A549 (cell line): ENCODE measurements around the gene LRRC19. TPM values are rescaled to one million over a fixed set of nuclear protein-coding genes. Genes with fewer than 3 reads are reported as not detected.

ENCODE experiments used
- ATAC-seq, 2 experiments: fragments of 200-7000 bp in 1 of 2; fragments of >200 bp in 1 of 2; cut with Nextera tagmentation in 1 of 2; cut with Tn5 transposase in 1 of 2; 3 replicates each; pipeline versions ENCODE4 v1.8.0 to v1.9.1; 2018 to 2020; ENCODE audit warnings: mild to moderate bottlenecking in 1 of 2, moderate library complexity in 1 of 2
- CTCF ChIA-PET: fragments of 300-600 bp; sonication (Branson Sonifier 250); formaldehyde crosslinking; extraction: SDS; loops from one replicate; lab custom pipeline; 2021; ENCODE audit warnings: antibody characterized with exemption, inconsistent platforms; lab: Yijun Ruan, JAX
- POLR2A ChIA-PET: fragments of 350-600 bp; formaldehyde crosslinking; extraction: SDS; loops from one replicate; lab custom pipeline; 2021; ENCODE audit warnings: antibody characterized with exemption, inconsistent platforms; lab: Yijun Ruan, JAX
- DNase-seq, 2 experiments: peaks; one replicate each; pipeline versions ENCODE4 v3.0.0 to v3.0.0-alpha.2; 2011 to 2016; ENCODE audit warnings: low read depth in 1 of 2, low spot score in 1 of 2
- FAIRE-seq: peaks from 2 replicates; lab custom pipeline; 2011; peaks lifted over from hg19 to GRCh38; lab: Jason Lieb, UNC
- H3K27ac ChIP-seq, 2 experiments: fragments of >200 bp; sonication (Bioruptor Twin); formaldehyde crosslinking; 3 replicates each; pipeline ENCODE4 v1.5.1; 2016 to 2017
- H3K4me1 ChIP-seq: fragments of >200 bp; sonication (Bioruptor Twin); formaldehyde crosslinking; 3 replicates; pipeline ENCODE4 v1.6.1; 2016
- H3K4me2 ChIP-seq: fragments of >200 bp; sonication (Bioruptor Twin); formaldehyde crosslinking; 3 replicates; pipeline ENCODE4 v1.6.1; 2016
- H3K4me3 ChIP-seq: fragments of >200 bp; sonication (Bioruptor Twin); formaldehyde crosslinking; 3 replicates; pipeline ENCODE4 v1.5.1; 2016
- H3K9me3 ChIP-seq: fragments of >200 bp; sonication (Bioruptor Twin); formaldehyde crosslinking; 3 replicates; pipeline ENCODE4 v1.6.1; 2016
- BHLHE40 ChIP-seq: IDR thresholded peaks from 2 replicates; pipeline ENCODE4 v1.6.1; 2012; ENCODE audit warnings: low read depth, low read length, inconsistent platforms
- CBX8 ChIP-seq: fragments of 200-600 bp; sonication (generic); IDR thresholded peaks from 2 replicates; pipeline ENCODE4 v1.6.1; 2016
- CHD4 ChIP-seq: fragments of 200-600 bp; sonication (generic); IDR thresholded peaks from 2 replicates; pipeline ENCODE4 v1.6.1; 2016; ENCODE audit warnings: antibody characterized with exemption, mild to moderate bottlenecking, borderline replicate concordance
- EP300 ChIP-seq, 2 experiments: fragments of >200 bp; sonication (Bioruptor Twin); formaldehyde crosslinking; IDR thresholded peaks; 2 replicates in 1 of 2; 3 replicates in 1 of 2; pipeline ENCODE4 v1.6.1; 2016 to 2017
- FOSL2 ChIP-seq, 2 experiments: fragments of 450-650 bp in 1 of 2; fragments of >200 bp in 1 of 2; sonication (Bioruptor Twin) in 1 of 2; formaldehyde crosslinking; IDR thresholded peaks; 2 replicates each; pipeline versions ENCODE4 v1.5.0 to v1.6.1; 2016 to 2020; ENCODE audit warnings: mild to moderate bottlenecking in 1 of 2, moderate library complexity in 1 of 2
- FOXS1 ChIP-seq: fragments of 250-450 bp; sonication (Bioruptor Pico); IDR thresholded peaks from 2 replicates; pipeline ENCODE4 v1.5.0; 2020; ENCODE audit warnings: mild to moderate bottlenecking, moderate library complexity
- GATA3 ChIP-seq: IDR thresholded peaks from 2 replicates; pipeline ENCODE4 v1.6.1; 2012; ENCODE audit warnings: borderline replicate concordance
- HOXA7 ChIP-seq: fragments of 250-450 bp; sonication (Bioruptor Pico); IDR thresholded peaks from 2 replicates; pipeline ENCODE4 v1.5.0; 2020; ENCODE audit warnings: mild to moderate bottlenecking, moderate library complexity
- KDM1A ChIP-seq: fragments of 200-600 bp; sonication (generic); IDR thresholded peaks from 2 replicates; pipeline ENCODE4 v1.6.1; 2016; ENCODE audit warnings: low read depth, mild to moderate bottlenecking
- MAZ ChIP-seq: fragments of 150-350 bp; IDR thresholded peaks from 2 replicates; pipeline ENCODE4 v1.6.1; 2014; ENCODE audit warnings: antibody characterized with exemption, low read depth, low read length, borderline replicate concordance
- MYC ChIP-seq: IDR thresholded peaks from 2 replicates; pipeline ENCODE4 v1.6.1; 2012; ENCODE audit warnings: mild to moderate bottlenecking, inconsistent platforms, low read length, improper control_type of control experiment, borderline replicate concordance
- NR3C1 ChIP-seq: fragments of >200 bp; sonication (Bioruptor Twin); formaldehyde crosslinking; IDR thresholded peaks from 3 replicates; pipeline ENCODE4 v1.6.1; 2017
- RAD21 ChIP-seq, 2 experiments: fragments of >200 bp in 1 of 2; sonication (Bioruptor Twin) in 1 of 2; formaldehyde crosslinking in 1 of 2; IDR thresholded peaks in 1 of 2; conservative IDR thresholded peaks in 1 of 2; 2 replicates in 1 of 2; 3 replicates in 1 of 2; pipeline ENCODE4 v1.6.1; 2012 to 2018; ENCODE audit warnings: inconsistent platforms in 1 of 2
- RARB ChIP-seq: fragments of 250-450 bp; sonication (Bioruptor Pico); IDR thresholded peaks from 2 replicates; pipeline ENCODE4 v1.8.0; 2021; ENCODE audit warnings: mild to moderate bottlenecking, moderate library complexity
- RCOR1 ChIP-seq: fragments of 150-350 bp; IDR thresholded peaks from 2 replicates; pipeline ENCODE4 v1.6.1; 2014; ENCODE audit warnings: antibody characterized with exemption, low read length, low read depth
- SMC3 ChIP-seq: fragments of >200 bp; sonication (Bioruptor Twin); formaldehyde crosslinking; IDR thresholded peaks from 3 replicates; pipeline ENCODE4 v1.6.1; 2018; ENCODE audit warnings: inconsistent platforms
- TP53 ChIP-seq: fragments of 250-450 bp; sonication (Bioruptor Pico); IDR thresholded peaks from 2 replicates; pipeline ENCODE4 v1.5.0; 2021; ENCODE audit warnings: mild to moderate bottlenecking, moderate library complexity
- ZFP36 ChIP-seq: fragments of 450-650 bp; IDR thresholded peaks from 2 replicates; pipeline ENCODE4 v1.6.1; 2014; ENCODE audit warnings: borderline replicate concordance; ENCODE audit not compliant: partially characterized antibody
- ZSCAN20 ChIP-seq: fragments of 250-450 bp; sonication (Bioruptor Pico); IDR thresholded peaks from 2 replicates; pipeline ENCODE4 v1.8.0; 2022; ENCODE audit warnings: mild to moderate bottlenecking, moderate library complexity
- WGBS: methylation state at CpG from one replicate; pipeline ENCODE4 v1.1.6; 2017; ENCODE audit errors: missing lambda C conversion rate; 5-methylcytosine and 5-hydroxymethylcytosine counted together
- polyA plus RNA-seq, 4 experiments: library from polyadenylated mRNA; depleted of rRNA in 3 of 4; stranded (reverse); fragments of >200 nt; fragmentation: RNase III in 1 of 4; extraction: RNeasy Plus Mini Kit Qiagen cat#74134 plus additional on column Dnase treatment in 1 of 4; gene quantifications; 2 replicates in 3 of 4; 3 replicates in 1 of 4; pipeline ENCODE4 v1.2.3, GENCODE V29; 2011 to 2017
- TF ChIP-seq, protein P1 (sequence below): fragments of >200 bp; sonication (Bioruptor Twin); formaldehyde crosslinking; IDR thresholded peaks from 2 replicates; pipeline ENCODE4 v1.6.1; 2016
- TF ChIP-seq, protein P2 (sequence below): fragments of >200 bp; sonication (Bioruptor Twin); formaldehyde crosslinking; IDR thresholded peaks from 3 replicates; pipeline ENCODE4 v1.6.1; 2016
- TF ChIP-seq, protein P3 (sequence below): fragments of 250-450 bp; sonication (Bioruptor Pico); IDR thresholded peaks from 2 replicates; pipeline ENCODE4 v1.5.0; 2020; ENCODE audit warnings: low read depth, mild to moderate bottlenecking, moderate library complexity
- TF ChIP-seq, protein P4 (sequence below): IDR thresholded peaks from 2 replicates; pipeline ENCODE4 v1.6.1; 2012
- TF ChIP-seq, protein P5 (sequence below): fragments of 450-650 bp; IDR thresholded peaks from 2 replicates; pipeline ENCODE4 v1.6.1; 2014; ENCODE audit warnings: antibody characterized with exemption

LRRC19 gene
- polyA plus RNA-seq, 2 of the 4 experiments (the other 2 are of a cell fraction), result 0.09 TPM; not detected in 1

DNA sequence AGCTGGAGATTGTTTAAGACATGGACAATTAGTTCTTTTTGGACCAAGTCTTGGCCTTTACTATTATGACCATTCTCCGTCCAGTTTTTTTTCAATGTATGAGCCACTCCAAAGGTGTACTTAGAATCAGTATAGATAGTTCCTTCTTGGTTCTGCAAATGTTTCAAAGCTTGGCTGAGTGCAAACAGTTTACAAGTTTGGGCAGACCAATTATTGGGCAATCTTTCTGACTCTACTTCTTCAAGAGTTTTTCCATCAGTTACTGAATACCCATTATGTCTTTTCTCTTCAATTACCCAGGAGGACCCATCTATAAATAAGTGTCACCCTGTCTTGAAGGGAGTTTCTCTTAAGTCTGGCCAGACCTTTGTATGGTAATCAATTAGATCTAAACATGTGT, 33.8 kb downstream of the LRRC19 start:
- WGBS, result 93% methylated on average over 1 of the region's 1 CpG
- ChIA-PET CTCF (no interaction called here), POLR2A (interaction anchor here (1.1 kb wide), 1 partner anchor 16 kb away, joined by 3 read pairs; the partner anchor contains the start of gene IFT74)
- FAIRE-seq, result no peak
- H3K4me3 ChIP-seq, result no peak overlapping the region
- ATAC-seq, result no peak
- H3K4me2 ChIP-seq, result no peak overlapping the region
- TF ChIP-seq EP300 (IDR thresholded peaks at IDR 0.05), result no peak
- no peak for TF ChIP-seq CBX8
- no peak for TF ChIP-seq CHD4
- H3K9me3 ChIP-seq, result no peaks in the 10 kb centered on the region
- H3K27ac ChIP-seq, result no peak overlapping the region
- peaks cover 9% of the 10 kb centered on the region; the same call in 2 of the 3 replicates for H3K4me1 ChIP-seq
- DNase-seq, result no peak

DNA sequence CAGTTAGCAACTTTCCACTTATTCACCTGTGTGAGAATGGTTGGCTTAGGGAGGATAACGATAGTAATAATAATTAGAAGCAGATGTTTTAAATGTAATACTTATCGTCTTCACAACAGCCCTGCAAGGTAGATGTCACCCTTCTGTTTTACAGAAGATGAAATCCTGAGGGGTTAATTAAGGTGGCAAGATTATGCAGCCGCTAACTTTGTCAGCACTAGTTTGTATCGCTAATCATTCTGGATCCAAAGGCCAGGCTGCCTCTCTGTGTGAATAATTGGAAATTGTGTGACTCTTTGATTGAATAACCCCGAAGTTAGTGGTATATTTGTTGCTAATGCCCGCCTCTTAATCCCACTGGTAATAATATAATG, 48.6 kb downstream of the LRRC19 start:
- ATAC-seq (no peak; a peak in 1 of 6 replicates), DNase-seq (no peak), FAIRE-seq (no peak)
- POLR2A ChIA-PET, result interaction anchor here (0.5 to 2.2 kb wide), 5 partner anchors 10 to 525 kb away, joined by 3 to 31 read pairs (median 6); partner anchors contain the start of gene PLAA
- peak overlapping the region; percentile 74 for H3K4me3 ChIP-seq
- peak overlapping the region; percentile 90 to 93 for H3K27ac ChIP-seq
- peak overlapping the region; percentile 97 for H3K4me2 ChIP-seq
- peaks cover 14% of the 10 kb centered on the region; the same call in 2 of the 3 replicates for H3K4me1 ChIP-seq
- WGBS, result 60% methylated on average over 6 of the region's 6 CpGs
- CTCF ChIA-PET, result interaction anchor here (3.6 kb wide), 1 partner anchor 19 kb away, joined by 23 read pairs; no protein-coding TSS in a partner anchor
- H3K9me3 ChIP-seq, result no peaks in the 10 kb centered on the region
- TF ChIP-seq BHLHE40 (no peak), MYC (no peak), HOXA7 (CRISPR knock-in tag) (no peak), ZSCAN20 (CRISPR knock-in tag) (no peak), FOSL2 (IDR thresholded peaks at IDR 0.05) (no peak), FOSL2 (CRISPR knock-in tag; IDR thresholded peaks at IDR 0.05) (no peak), RCOR1 (no peak), KDM1A (no peak), TP53 (CRISPR knock-in tag) (no peak), RAD21 (conservative IDR thresholded peaks at IDR 0.05 in 1 of 2, IDR thresholded peaks at IDR 0.05 in 1 of 2) (no peak)
- TF ChIP-seq, protein P1, sequence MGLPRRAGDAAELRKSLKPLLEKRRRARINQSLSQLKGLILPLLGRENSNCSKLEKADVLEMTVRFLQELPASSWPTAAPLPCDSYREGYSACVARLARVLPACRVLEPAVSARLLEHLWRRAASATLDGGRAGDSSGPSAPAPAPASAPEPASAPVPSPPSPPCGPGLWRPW, result no peak
- TF ChIP-seq, protein P2, sequence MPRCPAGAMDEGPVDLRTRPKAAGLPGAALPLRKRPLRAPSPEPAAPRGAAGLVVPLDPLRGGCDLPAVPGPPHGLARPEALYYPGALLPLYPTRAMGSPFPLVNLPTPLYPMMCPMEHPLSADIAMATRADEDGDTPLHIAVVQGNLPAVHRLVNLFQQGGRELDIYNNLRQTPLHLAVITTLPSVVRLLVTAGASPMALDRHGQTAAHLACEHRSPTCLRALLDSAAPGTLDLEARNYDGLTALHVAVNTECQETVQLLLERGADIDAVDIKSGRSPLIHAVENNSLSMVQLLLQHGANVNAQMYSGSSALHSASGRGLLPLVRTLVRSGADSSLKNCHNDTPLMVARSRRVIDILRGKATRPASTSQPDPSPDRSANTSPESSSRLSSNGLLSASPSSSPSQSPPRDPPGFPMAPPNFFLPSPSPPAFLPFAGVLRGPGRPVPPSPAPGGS, result no peak
- TF ChIP-seq, protein P3, sequence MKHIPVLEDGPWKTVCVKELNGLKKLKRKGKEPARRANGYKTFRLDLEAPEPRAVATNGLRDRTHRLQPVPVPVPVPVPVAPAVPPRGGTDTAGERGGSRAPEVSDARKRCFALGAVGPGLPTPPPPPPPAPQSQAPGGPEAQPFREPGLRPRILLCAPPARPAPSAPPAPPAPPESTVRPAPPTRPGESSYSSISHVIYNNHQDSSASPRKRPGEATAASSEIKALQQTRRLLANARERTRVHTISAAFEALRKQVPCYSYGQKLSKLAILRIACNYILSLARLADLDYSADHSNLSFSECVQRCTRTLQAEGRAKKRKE (CRISPR knock-in tag), result no peak
- TF ChIP-seq, protein P4, sequence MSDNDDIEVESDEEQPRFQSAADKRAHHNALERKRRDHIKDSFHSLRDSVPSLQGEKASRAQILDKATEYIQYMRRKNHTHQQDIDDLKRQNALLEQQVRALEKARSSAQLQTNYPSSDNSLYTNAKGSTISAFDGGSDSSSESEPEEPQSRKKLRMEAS, result no peak

DNA sequence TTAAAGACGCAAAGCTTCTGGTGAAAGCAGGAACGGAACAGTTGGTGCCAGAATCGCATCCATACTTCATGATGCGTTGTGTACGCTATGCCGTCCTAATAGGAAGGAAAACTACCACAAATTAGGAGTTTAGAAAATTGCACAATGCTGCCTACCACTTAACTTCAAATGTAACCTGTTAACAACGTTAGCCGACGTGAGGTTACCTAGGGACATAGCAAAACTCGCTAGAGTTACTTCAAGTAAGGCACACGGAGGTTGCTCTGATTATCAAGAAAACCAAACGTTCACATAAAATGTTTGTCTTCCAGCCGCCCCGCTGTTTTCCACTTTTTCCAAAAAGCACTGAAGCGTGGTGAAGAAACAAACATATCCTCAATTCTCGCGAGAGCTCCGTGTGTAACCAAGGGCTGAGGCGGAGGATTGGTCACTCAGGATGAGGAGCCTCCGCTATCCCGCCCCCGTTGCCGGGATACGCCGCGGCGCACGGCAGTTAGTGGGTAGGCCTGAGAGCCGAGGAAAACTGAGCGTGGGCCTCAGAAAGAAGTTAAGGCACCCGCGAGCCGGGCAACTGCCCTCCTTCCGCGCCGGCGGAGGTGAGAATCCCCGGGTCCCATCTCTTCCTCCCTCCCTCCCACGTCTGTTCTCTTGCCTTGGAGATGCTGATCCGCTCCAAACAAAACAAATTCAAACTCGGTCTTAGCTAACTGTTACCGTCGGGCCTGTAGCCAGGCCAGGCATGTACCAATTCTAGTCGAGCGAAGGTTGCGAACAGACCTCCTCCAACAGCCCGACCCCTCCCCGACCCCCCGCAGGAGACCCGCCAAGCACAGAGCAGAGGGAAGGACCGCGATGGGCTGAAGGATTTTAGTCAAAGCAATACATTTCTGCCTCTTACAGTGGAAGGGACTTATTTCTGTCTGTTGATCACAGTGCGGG, 49.3 kb downstream of the LRRC19 start, which contains the start of gene IFT74:
IFT74 (plus strand) TSS at position 492 of the 939 bp plus-strand sequence. CDS start 5,556 bp downstream, outside the sequence.
- H3K4me1 ChIP-seq, result peaks cover 14% of the 10 kb centered on the region; the same call in 2 of the 3 replicates
- ATAC-seq, result peak; percentile 100
- H3K27ac ChIP-seq, result peak within 1 kb of the TSS; percentile 90 to 93
- CTCF ChIA-PET, result interaction anchor here (0.6 to 3.6 kb wide), 4 partner anchors 9 to 64 kb away, joined by 3 to 23 read pairs (median 6); partner anchors contain the start of genes CAAP1 and PLAA
- WGBS, result 2% methylated on average over 53 of the region's 53 CpGs
- peak within 1 kb of the TSS; percentile 74 for H3K4me3 ChIP-seq
- FAIRE-seq, result peak; percentile 88
- DNase-seq, result peak; percentile 98 to 99
- peak within 1 kb of the TSS; percentile 97 for H3K4me2 ChIP-seq
- H3K9me3 ChIP-seq, result no peaks in the 10 kb centered on the region
- POLR2A ChIA-PET, result interaction anchor here (0.5 to 2.2 kb wide), 11 partner anchors 9 to 525 kb away, joined by 3 to 31 read pairs (median 4); partner anchors contain the start of genes CAAP1 and PLAA
- no peak for TF ChIP-seq MYC
- no peak for TF ChIP-seq TP53 (CRISPR knock-in tag)
- TF ChIP-seq ZSCAN20 (CRISPR knock-in tag), result no peak
- TF ChIP-seq GATA3, result 0 out of 2 replicates have a peak, but pooled peaks have one; percentile 15
- TF ChIP-seq, protein P4, result peak; percentile 65; the same call in 1 of the 2 replicates
- TF ChIP-seq, protein P5, sequence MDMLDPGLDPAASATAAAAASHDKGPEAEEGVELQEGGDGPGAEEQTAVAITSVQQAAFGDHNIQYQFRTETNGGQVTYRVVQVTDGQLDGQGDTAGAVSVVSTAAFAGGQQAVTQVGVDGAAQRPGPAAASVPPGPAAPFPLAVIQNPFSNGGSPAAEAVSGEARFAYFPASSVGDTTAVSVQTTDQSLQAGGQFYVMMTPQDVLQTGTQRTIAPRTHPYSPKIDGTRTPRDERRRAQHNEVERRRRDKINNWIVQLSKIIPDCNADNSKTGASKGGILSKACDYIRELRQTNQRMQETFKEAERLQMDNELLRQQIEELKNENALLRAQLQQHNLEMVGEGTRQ, result no peak
- TF ChIP-seq, protein P1, result no peak
- TF ChIP-seq RARB (CRISPR knock-in tag), result no peak
- TF ChIP-seq SMC3, result no peak
- TF ChIP-seq, protein P2, result peak; percentile 67; the same call in 1 of the 3 replicates
- TF ChIP-seq FOXS1 (CRISPR knock-in tag), result no peak
- no peak for TF ChIP-seq HOXA7 (CRISPR knock-in tag)
- TF ChIP-seq MAZ, result no peak
- no peak for TF ChIP-seq NR3C1
- no peak for TF ChIP-seq ZFP36
- TF ChIP-seq RCOR1, result no peak
